ENCODE measurements around the gene RAD51B. TPM values are rescaled to one million over a fixed set of nuclear protein-coding genes. Genes with fewer than 3 reads are reported as not detected.

The RAD51B gene
- total RNA-seq, 1 experiment from 2014 or later = 23.3 TPM

DNA sequence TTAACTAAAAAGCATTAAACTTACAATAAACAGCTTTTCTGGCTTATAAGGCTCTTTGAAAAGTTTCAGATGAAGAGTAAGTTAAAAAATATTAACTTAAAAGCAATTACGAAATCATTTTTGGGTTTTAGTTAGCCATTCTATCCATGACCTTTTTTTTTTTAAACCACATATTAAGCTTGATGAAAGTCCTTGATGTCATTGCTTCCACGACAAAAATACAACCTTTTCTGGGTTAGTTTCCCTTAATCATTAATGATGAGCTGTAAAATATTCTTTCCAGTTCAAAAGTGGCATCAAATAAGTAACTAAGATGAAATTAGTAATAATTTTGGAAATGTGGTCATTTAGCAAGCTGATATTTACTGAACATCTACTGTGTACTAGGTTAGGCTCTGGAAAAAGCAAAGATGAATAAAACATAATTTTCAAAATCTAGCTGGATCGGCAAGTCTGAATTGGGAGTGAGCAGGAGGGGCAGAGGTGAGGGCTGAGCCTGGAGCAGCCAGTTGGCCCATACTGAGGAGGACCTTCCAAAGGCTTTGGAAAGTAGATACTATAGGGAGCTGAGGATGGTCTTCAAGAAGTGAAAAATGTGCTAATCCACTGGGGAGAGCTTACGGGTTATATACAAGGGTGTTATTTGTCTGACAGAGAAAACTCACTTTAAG, 628.1 kb downstream of the RAD51B start:
- DNase-seq (ENCODE audit: low spot score) = no peak
- no TSS peak for BruUV-seq (replicated peaks)
- H3K4me3 ChIP-seq (ENCODE audit: low read depth, low read length, poor library complexity, severe bottlenecking) = no peak overlapping the region
- no peaks in the 10 kb centered on the region for H3K36me3 ChIP-seq (ENCODE audit: insufficient read depth, low read length, poor library complexity, severe bottlenecking)
- TF ChIP-seq EZH2 (IDR thresholded peaks at IDR 0.05; ENCODE audit: borderline replicate concordance, low read depth, low read length, poor library complexity, severe bottlenecking) = no peak
- TF ChIP-seq, protein P1, sequence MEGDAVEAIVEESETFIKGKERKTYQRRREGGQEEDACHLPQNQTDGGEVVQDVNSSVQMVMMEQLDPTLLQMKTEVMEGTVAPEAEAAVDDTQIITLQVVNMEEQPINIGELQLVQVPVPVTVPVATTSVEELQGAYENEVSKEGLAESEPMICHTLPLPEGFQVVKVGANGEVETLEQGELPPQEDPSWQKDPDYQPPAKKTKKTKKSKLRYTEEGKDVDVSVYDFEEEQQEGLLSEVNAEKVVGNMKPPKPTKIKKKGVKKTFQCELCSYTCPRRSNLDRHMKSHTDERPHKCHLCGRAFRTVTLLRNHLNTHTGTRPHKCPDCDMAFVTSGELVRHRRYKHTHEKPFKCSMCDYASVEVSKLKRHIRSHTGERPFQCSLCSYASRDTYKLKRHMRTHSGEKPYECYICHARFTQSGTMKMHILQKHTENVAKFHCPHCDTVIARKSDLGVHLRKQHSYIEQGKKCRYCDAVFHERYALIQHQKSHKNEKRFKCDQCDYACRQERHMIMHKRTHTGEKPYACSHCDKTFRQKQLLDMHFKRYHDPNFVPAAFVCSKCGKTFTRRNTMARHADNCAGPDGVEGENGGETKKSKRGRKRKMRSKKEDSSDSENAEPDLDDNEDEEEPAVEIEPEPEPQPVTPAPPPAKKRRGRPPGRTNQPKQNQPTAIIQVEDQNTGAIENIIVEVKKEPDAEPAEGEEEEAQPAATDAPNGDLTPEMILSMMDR (conservative IDR thresholded peaks at IDR 0.05; ENCODE audit: low read depth, low read length) = no peak
- H3K27me3 ChIP-seq (replicated peaks; ENCODE audit: insufficient read depth, low read depth, low read length, poor library complexity) = no peaks in the 10 kb centered on the region
- H3K27ac ChIP-seq (ENCODE audit: low read depth, low read length, poor library complexity, severe bottlenecking) = no peak overlapping the region
- H3K4me1 ChIP-seq (ENCODE audit: insufficient read depth, low read length, poor library complexity, severe bottlenecking) = peaks cover 18% of the 10 kb centered on the region
- no peaks in the 10 kb centered on the region for H3K9me3 ChIP-seq (ENCODE audit: low read depth, low read length, poor library complexity, severe bottlenecking)
- intact Hi-C loops (cut with micrococcal nuclease; ENCODE audit: unreplicated experiment) = no loop called here
- POLR2A ChIA-PET (ENCODE audit: low non-redundant PET) = no interaction called here
- CTCF ChIA-PET = no interaction called here

DNA sequence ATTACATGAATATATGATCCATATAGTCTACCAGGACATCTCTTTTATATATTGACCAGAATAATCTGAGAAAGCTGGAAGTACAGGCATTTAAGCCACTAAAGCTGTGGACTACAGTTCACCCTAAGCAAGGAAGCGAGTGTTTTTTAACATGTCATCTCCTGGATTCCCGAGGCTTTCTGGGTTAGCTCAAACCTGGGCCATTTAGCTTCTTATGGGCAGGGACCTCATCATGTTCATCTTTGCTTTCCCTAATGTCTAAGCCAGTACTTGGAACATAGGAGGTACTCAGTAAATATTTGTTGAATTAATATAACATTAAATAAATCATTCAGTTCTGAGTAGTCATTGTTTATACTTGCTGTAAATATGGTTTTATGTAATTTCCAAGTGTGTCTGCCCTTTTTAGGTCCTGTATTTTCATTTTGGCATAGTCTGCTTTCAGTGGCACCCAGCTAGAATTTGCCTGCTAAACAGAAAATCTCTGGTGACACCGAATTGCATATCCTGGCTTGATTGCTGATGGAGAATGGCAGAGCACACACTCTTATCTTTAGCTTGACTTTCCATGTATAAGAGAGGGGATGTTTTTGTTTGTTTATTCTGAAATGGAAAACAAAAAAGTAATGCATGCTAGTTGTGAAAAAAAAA, 628.8 kb downstream of the RAD51B start:
- no peaks in the 10 kb centered on the region for H3K36me3 ChIP-seq (ENCODE audit: insufficient read depth, low read length, poor library complexity, severe bottlenecking)
- no peak overlapping the region for H3K27ac ChIP-seq (ENCODE audit: low read depth, low read length, poor library complexity, severe bottlenecking)
- intact Hi-C loops (cut with micrococcal nuclease; ENCODE audit: unreplicated experiment) = no loop called here
- H3K27me3 ChIP-seq (replicated peaks; ENCODE audit: insufficient read depth, low read depth, low read length, poor library complexity) = no peaks in the 10 kb centered on the region
- TF ChIP-seq, protein P1 (conservative IDR thresholded peaks at IDR 0.05; ENCODE audit: low read depth, low read length) = no peak
- TF ChIP-seq EZH2 (IDR thresholded peaks at IDR 0.05; ENCODE audit: borderline replicate concordance, low read depth, low read length, poor library complexity, severe bottlenecking) = no peak
- ChIA-PET POLR2A (ENCODE audit: low non-redundant PET) (no interaction called here), CTCF (no interaction called here)
- peaks cover 18% of the 10 kb centered on the region for H3K4me1 ChIP-seq (ENCODE audit: insufficient read depth, low read length, poor library complexity, severe bottlenecking)
- DNase-seq (ENCODE audit: low spot score) = no peak
- H3K4me3 ChIP-seq (ENCODE audit: low read depth, low read length, poor library complexity, severe bottlenecking) = no peak overlapping the region
- no peaks in the 10 kb centered on the region for H3K9me3 ChIP-seq (ENCODE audit: low read depth, low read length, poor library complexity, severe bottlenecking)
- BruUV-seq (replicated peaks) = no TSS peak

DNA sequence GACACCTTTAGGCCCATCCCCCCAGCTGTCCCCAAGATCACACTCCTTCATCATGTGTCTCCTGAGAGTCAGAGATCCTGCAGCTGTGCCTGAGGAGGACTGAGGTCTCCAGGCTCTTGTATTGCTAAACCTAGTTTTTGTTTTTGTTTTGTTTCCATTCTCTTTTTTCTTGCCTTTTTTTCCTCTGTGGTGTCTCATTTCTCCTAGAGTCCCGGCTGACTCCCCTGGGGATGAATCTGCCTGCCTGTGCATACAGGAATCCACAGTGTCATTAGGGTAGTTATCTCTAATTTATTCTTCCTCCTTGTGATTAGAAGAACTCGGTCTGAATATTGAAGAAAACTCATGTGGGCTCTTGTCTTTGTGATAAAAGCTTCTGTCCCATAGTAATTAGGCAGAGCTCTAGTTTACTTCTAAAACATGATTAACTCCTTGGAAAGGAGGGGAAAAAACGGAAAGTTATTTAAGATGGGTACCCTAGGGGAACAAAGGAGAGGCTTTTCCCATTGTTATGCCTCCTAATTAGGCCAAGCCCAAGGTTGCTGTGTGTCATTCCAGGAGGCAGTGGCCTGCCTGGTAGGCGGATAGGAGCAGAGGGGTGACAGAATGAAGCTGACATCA, 630.1 kb downstream of the RAD51B start:
- intact Hi-C loops (cut with micrococcal nuclease; ENCODE audit: unreplicated experiment) = no loop called here
- peak overlapping the region; percentile 44 for H3K27ac ChIP-seq (ENCODE audit: low read depth, low read length, poor library complexity, severe bottlenecking)
- CTCF ChIA-PET = no interaction called here

More for the DNA sequence above, 630.1 kb downstream of the RAD51B start:
- H3K4me1 ChIP-seq (ENCODE audit: insufficient read depth, low read length, poor library complexity, severe bottlenecking) = peaks cover 18% of the 10 kb centered on the region
- peak; percentile 77 for DNase-seq (ENCODE audit: low spot score)
- no peaks in the 10 kb centered on the region for H3K27me3 ChIP-seq (replicated peaks; ENCODE audit: insufficient read depth, low read depth, low read length, poor library complexity)
- H3K36me3 ChIP-seq (ENCODE audit: insufficient read depth, low read length, poor library complexity, severe bottlenecking) = no peaks in the 10 kb centered on the region
- no peaks in the 10 kb centered on the region for H3K9me3 ChIP-seq (ENCODE audit: low read depth, low read length, poor library complexity, severe bottlenecking)
- POLR2A ChIA-PET (ENCODE audit: low non-redundant PET) = no interaction called here
- TF ChIP-seq, protein P1 (conservative IDR thresholded peaks at IDR 0.05; ENCODE audit: low read depth, low read length) = no peak
- TF ChIP-seq EZH2 (IDR thresholded peaks at IDR 0.05; ENCODE audit: borderline replicate concordance, low read depth, low read length, poor library complexity, severe bottlenecking) = no peak
- no peak overlapping the region for H3K4me3 ChIP-seq (ENCODE audit: low read depth, low read length, poor library complexity, severe bottlenecking)
- BruUV-seq (replicated peaks) = no TSS peak

All from A673 (cell line).